H9 (cell line): ENCODE data around the gene RPL36. TPM values are rescaled to one million over a fixed set of nuclear protein-coding genes. Genes with fewer than 3 reads are reported as not detected.

Experiments used
- DNase-seq: peaks from one replicate; pipeline ENCODE4 v3.0.0-alpha.2; 2017
- H2AFZ ChIP-seq: one replicate; pipeline ENCODE4 v1.6.1; 2013; ENCODE audit warnings: mild to moderate bottlenecking, low read length, control low read depth, moderate library complexity
- H2AK5ac ChIP-seq: 2 replicates; pipeline ENCODE4 v1.6.1; 2013; ENCODE audit warnings: low read length, control low read depth, mixed read lengths; ENCODE audit not compliant: insufficient read length
- H2BK120ac ChIP-seq: one replicate; pipeline ENCODE4 v1.6.1; 2013; ENCODE audit warnings: low read depth, mild to moderate bottlenecking, low read length, control low read depth, inconsistent platforms; ENCODE audit not compliant: poor library complexity, severe bottlenecking
- H2BK12ac ChIP-seq: 2 replicates; pipeline ENCODE4 v1.6.1; 2013; ENCODE audit warnings: low read length, control low read depth, mixed read lengths, low read depth; ENCODE audit not compliant: insufficient read length
- H2BK15ac ChIP-seq: 2 replicates; pipeline ENCODE4 v1.6.1; 2013; ENCODE audit warnings: low read depth, low read length, control low read depth
- H2BK20ac ChIP-seq: one replicate; pipeline ENCODE4 v1.6.1; 2013; ENCODE audit warnings: low read depth, mild to moderate bottlenecking, low read length, control low read depth, inconsistent platforms; ENCODE audit not compliant: poor library complexity, severe bottlenecking
- H2BK5ac ChIP-seq: 2 replicates; pipeline ENCODE4 v1.6.1; 2013; ENCODE audit warnings: low read length, control low read depth, mixed read lengths; ENCODE audit not compliant: insufficient read length
- H3K14ac ChIP-seq: 2 replicates; pipeline ENCODE4 v1.6.1; 2013; ENCODE audit warnings: low read length, control low read depth; ENCODE audit not compliant: insufficient read depth
- H3K18ac ChIP-seq: 2 replicates; pipeline ENCODE4 v1.6.1; 2013; ENCODE audit warnings: low read depth, mild to moderate bottlenecking, mixed read lengths, low read length, control low read depth; ENCODE audit not compliant: insufficient read length
- H3K23ac ChIP-seq: 2 replicates; pipeline ENCODE4 v1.6.1; 2013; ENCODE audit warnings: low read length, control low read depth, mixed read lengths, low read depth; ENCODE audit not compliant: insufficient read length
- H3K23me2 ChIP-seq: 2 replicates; pipeline ENCODE4 v1.6.1; 2013; ENCODE audit warnings: low read depth, mild to moderate bottlenecking, mixed read lengths, low read length, control low read depth; ENCODE audit not compliant: insufficient read length, poor library complexity, severe bottlenecking
- H3K27ac ChIP-seq: 2 replicates; pipeline ENCODE4 v1.5.1; 2013; ENCODE audit warnings: low read length, control low read depth, mixed read lengths, low read depth; ENCODE audit not compliant: insufficient read length
- H3K27me3 ChIP-seq: 2 replicates; pipeline ENCODE4 v1.6.1; 2013; ENCODE audit warnings: low read length, control low read depth, inconsistent platforms; ENCODE audit not compliant: insufficient read depth
- H3K4ac ChIP-seq: 2 replicates; pipeline ENCODE4 v1.6.1; 2013; ENCODE audit warnings: low read depth, mild to moderate bottlenecking, control low read depth, inconsistent platforms, low read length, moderate library complexity
- H3K4me1 ChIP-seq: 2 replicates; pipeline ENCODE4 v1.6.1; 2013; ENCODE audit warnings: low read length, control low read depth, inconsistent platforms; ENCODE audit not compliant: insufficient read depth
- H3K4me2 ChIP-seq: 2 replicates; pipeline ENCODE4 v1.6.1; 2013; ENCODE audit warnings: low read length, control low read depth, mixed read lengths; ENCODE audit not compliant: insufficient read length, insufficient read depth
- H3K56ac ChIP-seq: 2 replicates; pipeline ENCODE4 v1.6.1; 2013; ENCODE audit warnings: low read depth, mild to moderate bottlenecking, mixed read lengths, low read length, control low read depth; ENCODE audit not compliant: insufficient read length
- H3K79me1 ChIP-seq: 2 replicates; pipeline ENCODE4 v1.6.1; 2013; ENCODE audit warnings: low read depth, mild to moderate bottlenecking, moderate library complexity, low read length, control low read depth, inconsistent platforms; ENCODE audit not compliant: insufficient read depth, poor library complexity, severe bottlenecking
- H3K79me2 ChIP-seq: 2 replicates; pipeline ENCODE4 v1.6.1; 2013; ENCODE audit warnings: low read length, control low read depth, inconsistent platforms; ENCODE audit not compliant: insufficient read depth
- H3K9ac ChIP-seq: 2 replicates; pipeline ENCODE4 v1.6.1; 2013; ENCODE audit warnings: low read length, control low read depth, mixed read lengths; ENCODE audit not compliant: insufficient read length; ENCODE audit errors: extremely low read depth
- H3K9me3 ChIP-seq: one replicate; pipeline ENCODE4 v1.6.1; 2013; ENCODE audit warnings: low read depth, low read length, inconsistent platforms; ENCODE audit not compliant: control insufficient read depth
- H3T11ph ChIP-seq: one replicate; pipeline ENCODE4 v1.6.1; 2013; ENCODE audit warnings: mild to moderate bottlenecking, low read length, control low read depth, inconsistent platforms
- H4K20me1 ChIP-seq: one replicate; pipeline ENCODE4 v1.6.1; 2013; ENCODE audit not compliant: control insufficient read depth, insufficient read length, insufficient read depth
- H4K5ac ChIP-seq: 2 replicates; pipeline ENCODE4 v1.6.1; 2013; ENCODE audit warnings: low read depth, mild to moderate bottlenecking, mixed read lengths, low read length, control low read depth; ENCODE audit not compliant: insufficient read length
- H4K8ac ChIP-seq: replicated peaks from 2 replicates; pipeline ENCODE4 v1.6.1; 2013; ENCODE audit warnings: low read length, control low read depth, mixed read lengths, low read depth; ENCODE audit not compliant: insufficient read length
- H4K91ac ChIP-seq: 2 replicates; pipeline ENCODE4 v1.6.1; 2013; ENCODE audit warnings: low read depth, mild to moderate bottlenecking, moderate library complexity, mixed read lengths, low read length, control low read depth; ENCODE audit not compliant: insufficient read length
- H3K27ac Mint-ChIP-seq, 3 experiments: 2 replicates in 2 of 3; 3 replicates in 1 of 3; pipeline ENCODE4 v1.8.0; 2020 to 2021; ENCODE audit warnings: mixed read lengths in 3 of 3, mild to moderate bottlenecking in 1 of 3, moderate library complexity in 1 of 3
- H3K27me3 Mint-ChIP-seq: 2 replicates; pipeline ENCODE4 v1.8.0; 2021; ENCODE audit warnings: low read depth, mild to moderate bottlenecking, moderate library complexity, mixed read lengths
- H3K36me3 Mint-ChIP-seq, 3 experiments: 2 replicates in 2 of 3; 3 replicates in 1 of 3; pipeline ENCODE4 v1.8.0; 2020 to 2021; ENCODE audit warnings: low read depth in 3 of 3, mixed read lengths in 3 of 3; ENCODE audit not compliant: insufficient read depth in 1 of 3
- H3K4me1 Mint-ChIP-seq, 2 experiments: 2 replicates each; pipeline ENCODE4 v1.8.0; 2020; ENCODE audit warnings: mixed read lengths in 2 of 2
- H3K4me3 Mint-ChIP-seq, 2 experiments: 2 replicates in 1 of 2; 3 replicates in 1 of 2; pipeline ENCODE4 v1.8.0; 2020 to 2021; ENCODE audit warnings: mild to moderate bottlenecking in 2 of 2, mixed read lengths in 2 of 2, moderate library complexity in 1 of 2
- H3K9me3 Mint-ChIP-seq, 2 experiments: 2 replicates in 1 of 2; 3 replicates in 1 of 2; pipeline ENCODE4 v1.8.0; 2020; ENCODE audit warnings: mild to moderate bottlenecking in 2 of 2, mixed read lengths in 2 of 2, moderate library complexity in 1 of 2
- CTCF ChIP-seq: fragments of 200-600 bp; sonication (generic); conservative IDR thresholded peaks from 3 replicates; pipeline ENCODE4 v1.8.0; 2021; ENCODE audit warnings: antibody characterized with exemption, mild to moderate bottlenecking
- WGBS: extraction: QIAGEN DNeasy Blood & Tissue Kit; methylation state at CpG from one replicate; pipeline ENCODE4 v1.1.7; 2013; ENCODE audit warnings: missing lambda C conversion rate, low lambda C conversion rate, mixed read lengths; ENCODE audit not compliant: insufficient read length; ENCODE audit errors: extremely low coverage; 5-methylcytosine and 5-hydroxymethylcytosine counted together
- total RNA-seq: library from RNA; stranded (reverse); gene quantifications from 2 replicates; pipeline ENCODE4 v1.2.1, GENCODE V29; 2021

RPL36 gene
- total RNA-seq, 1 experiment from 2014 or later, result 1,074 TPM

DNA sequence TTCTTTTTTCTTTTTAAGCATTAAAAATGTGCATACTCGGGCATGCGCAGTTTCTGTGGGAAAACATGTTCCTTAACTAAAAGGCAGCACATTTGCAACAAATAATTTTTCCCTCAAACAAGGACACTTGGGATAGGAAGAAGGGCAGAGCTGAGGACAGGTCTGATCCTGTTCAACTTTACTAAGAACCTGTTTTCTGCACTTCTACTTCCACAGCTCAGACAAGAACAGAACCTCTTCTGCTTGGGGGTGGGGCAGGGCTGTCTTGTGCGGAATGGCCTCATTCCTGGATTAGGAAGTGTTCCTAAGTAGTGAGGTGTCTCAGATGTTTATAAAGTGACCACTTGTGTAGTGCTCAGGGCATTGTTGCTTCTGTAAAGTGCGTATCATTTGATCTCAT is 48.9 kb upstream of the RPL36 start:
- Histone ChIP-seq H3K79me1 (peaks cover 7% of the 10 kb centered on the region), H2BK5ac (no peak overlapping the region), H3K27me3 (no peaks in the 10 kb centered on the region), H2BK12ac (no peak overlapping the region), H3K9ac (no peak overlapping the region), H2BK15ac (no peak overlapping the region), H3K27ac (no peak overlapping the region), H4K5ac (no peak overlapping the region), H3K4ac (no peak overlapping the region), H2BK20ac (no peak overlapping the region), H3K79me2 (peaks cover 17% of the 10 kb centered on the region; the same call in 1 of the 2 replicates), H3K23me2 (no peaks in the 10 kb centered on the region), H4K91ac (no peak overlapping the region), H2BK120ac (no peak overlapping the region), H2AFZ (no peak overlapping the region), H3K23ac (no peak overlapping the region), H3K4me1 (no peaks in the 10 kb centered on the region), H3K18ac (no peak overlapping the region), H3K14ac (no peak overlapping the region), H4K20me1 (no peaks in the 10 kb centered on the region), H3K56ac (no peak overlapping the region), H2AK5ac (no peak overlapping the region), H4K8ac (no peak overlapping the region), H3T11ph (no peak overlapping the region), H3K4me2 (no peak overlapping the region), H3K9me3 (no peaks in the 10 kb centered on the region)
- no peak for TF ChIP-seq CTCF
- Mint-ChIP-seq H3K9me3 (no peaks in the 10 kb centered on the region), H3K4me1 (peaks cover 0 to 2% of the 10 kb centered on the region in 2 experiments; a peak in 2 of 4 replicates), H3K27ac (peak overlapping the region in 2 of 3 experiments; percentile 6 to 9; a peak in 3 of 7 replicates), H3K27me3 (no peaks in the 10 kb centered on the region), H3K4me3 (no peak overlapping the region), H3K36me3 (peaks cover 26 to 58% (median 53%) of the 10 kb centered on the region in 3 experiments; a peak in 6 of 7 replicates)
- WGBS, result no CpG with 5 or more reads among the region's 4 CpGs
- DNase-seq, result no peak
